ENCODE results near the gene OSBPL1A.
A peak's percentile ranks its signal among the peaks of the same experiment; 100 is the strongest.
"Not testable (repeated sequence)": the region's sequence is repeated elsewhere in the genome, so short reads cannot be mapped to it uniquely, and the experiment has no call there.

Gene OSBPL1A

GRCh38 chr18:24177499-24178133 is 220.0 kb downstream of the OSBPL1A start:
- DNase-seq: no peak

GRCh38 chr18:24176727-24177416 is 220.8 kb downstream of the OSBPL1A start:
- peak; percentile 27 to 47 for DNase-seq

GRCh38 chr18:24173997-24174396 is 223.6 kb downstream of the OSBPL1A start:
- no peak for DNase-seq

GRCh38 chr18:24170360-24170759 is 227.3 kb downstream of the OSBPL1A start:
- DNase-seq: peak in 1 of 2 donors; percentile 1

- no peak for DNase-seq
Observed at GRCh38 chr18:24168496-24168895, 229.1 kb downstream of the OSBPL1A start.

- no peak for DNase-seq
Observed at GRCh38 chr18:24161304-24161703, 236.3 kb downstream of the OSBPL1A start.

GRCh38 chr18:24160086-24160485 is 237.5 kb downstream of the OSBPL1A start:
- no peak for DNase-seq

- no peak for DNase-seq
Observed at GRCh38 chr18:24157855-24158254, 239.8 kb downstream of the OSBPL1A start.

GRCh38 chr18:24153397-24153796 is 244.2 kb downstream of the OSBPL1A start:
- DNase-seq: no peak

GRCh38 chr18:24149591-24149990 is 248.0 kb downstream of the OSBPL1A start:
- DNase-seq: not testable (repeated sequence)

- DNase-seq: no peak
Observed at GRCh38 chr18:24142376-24142775, 255.2 kb downstream of the OSBPL1A start.

- no peak for DNase-seq
Observed at GRCh38 chr18:24140697-24141096, 256.9 kb downstream of the OSBPL1A start.

GRCh38 chr18:24138789-24139616 is 258.6 kb downstream of the OSBPL1A start, which contains the start of gene CABYR:
Gene CABYR (plus strand): TSS chr18:24139062. CDS start chr18:24143115, 4,053 bp downstream.
- peak; percentile 87 for DNase-seq

- DNase-seq: no peak
Observed at GRCh38 chr18:24138409-24138788, 259.2 kb downstream of the OSBPL1A start.

- no peak for DNase-seq
Observed at GRCh38 chr18:24136967-24137373, 260.7 kb downstream of the OSBPL1A start.

- DNase-seq: no peak
Observed at GRCh38 chr18:24130494-24130893, 267.1 kb downstream of the OSBPL1A start.

- DNase-seq: no peak
Observed at GRCh38 chr18:24128700-24129099, 268.9 kb downstream of the OSBPL1A start.

- DNase-seq: no peak
Observed at GRCh38 chr18:24127735-24128134, 269.9 kb downstream of the OSBPL1A start.

- DNase-seq: no peak
Observed at GRCh38 chr18:24126155-24126961, 271.3 kb downstream of the OSBPL1A start.

GRCh38 chr18:24121625-24122024 is 276.0 kb downstream of the OSBPL1A start:
- DNase-seq: no peak

- DNase-seq: no peak
Observed at GRCh38 chr18:24120676-24121075, 276.9 kb downstream of the OSBPL1A start.

GRCh38 chr18:24118750-24119577 is 278.7 kb downstream of the OSBPL1A start:
- DNase-seq: peak; percentile 74 to 83
